ENCODE measurements around the gene CLOCK. TPM values are rescaled to one million over a fixed set of nuclear protein-coding genes. Genes with fewer than 3 reads are reported as not detected.
"Not testable (repeated sequence)": the region's sequence is repeated elsewhere in the genome, so short reads cannot be mapped to it uniquely, and the experiment has no call there.

CLOCK gene, protein sequence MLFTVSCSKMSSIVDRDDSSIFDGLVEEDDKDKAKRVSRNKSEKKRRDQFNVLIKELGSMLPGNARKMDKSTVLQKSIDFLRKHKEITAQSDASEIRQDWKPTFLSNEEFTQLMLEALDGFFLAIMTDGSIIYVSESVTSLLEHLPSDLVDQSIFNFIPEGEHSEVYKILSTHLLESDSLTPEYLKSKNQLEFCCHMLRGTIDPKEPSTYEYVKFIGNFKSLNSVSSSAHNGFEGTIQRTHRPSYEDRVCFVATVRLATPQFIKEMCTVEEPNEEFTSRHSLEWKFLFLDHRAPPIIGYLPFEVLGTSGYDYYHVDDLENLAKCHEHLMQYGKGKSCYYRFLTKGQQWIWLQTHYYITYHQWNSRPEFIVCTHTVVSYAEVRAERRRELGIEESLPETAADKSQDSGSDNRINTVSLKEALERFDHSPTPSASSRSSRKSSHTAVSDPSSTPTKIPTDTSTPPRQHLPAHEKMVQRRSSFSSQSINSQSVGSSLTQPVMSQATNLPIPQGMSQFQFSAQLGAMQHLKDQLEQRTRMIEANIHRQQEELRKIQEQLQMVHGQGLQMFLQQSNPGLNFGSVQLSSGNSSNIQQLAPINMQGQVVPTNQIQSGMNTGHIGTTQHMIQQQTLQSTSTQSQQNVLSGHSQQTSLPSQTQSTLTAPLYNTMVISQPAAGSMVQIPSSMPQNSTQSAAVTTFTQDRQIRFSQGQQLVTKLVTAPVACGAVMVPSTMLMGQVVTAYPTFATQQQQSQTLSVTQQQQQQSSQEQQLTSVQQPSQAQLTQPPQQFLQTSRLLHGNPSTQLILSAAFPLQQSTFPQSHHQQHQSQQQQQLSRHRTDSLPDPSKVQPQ
- 8.2 TPM for total RNA-seq

- Histone ChIP-seq H3K4me3 (ENCODE audit: low read length) (peak within 1 kb of the TSS; percentile 69), H3K4me1 (ENCODE audit: insufficient read depth, low read length) (peaks cover 16% of the 10 kb centered on the region), H3K27me3 (ENCODE audit: insufficient read depth, low read length) (peaks cover 4% of the 10 kb centered on the region)
These were observed at the start of gene CLOCK for GRCh38 chr4:55546756-55547465. Gene CLOCK (minus strand): TSS chr4:55546909. CDS start chr4:55482785, 64,124 bp downstream.

DNA sequence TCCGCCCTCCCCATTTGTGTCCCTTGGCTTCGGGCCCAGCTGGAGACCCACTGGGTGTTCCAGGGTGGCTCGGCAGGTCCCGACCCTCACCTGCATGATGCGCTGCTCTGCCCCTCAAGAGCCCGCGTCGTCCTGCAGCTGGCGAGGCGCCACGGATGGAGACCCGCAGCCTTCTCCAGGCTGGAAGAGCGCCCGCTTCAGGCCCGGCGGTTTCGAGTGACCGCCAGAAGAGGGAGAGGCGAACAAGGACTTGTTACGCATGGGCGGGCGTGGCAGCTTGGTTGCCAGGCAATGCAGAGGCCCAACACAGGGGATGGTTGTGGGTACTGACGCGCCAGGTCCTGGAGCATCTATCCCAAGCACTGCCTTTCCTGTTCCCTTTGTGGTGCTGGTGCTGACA, 45.3 kb upstream of the CLOCK start, which contains the start of gene PDCL2:
PDCL2 (minus strand) TSS at position 232 of the 400 bp plus-strand sequence; CDS start at position 96, 136 bp downstream.
- no peak within 1 kb of the TSS for H3K4me3 ChIP-seq (ENCODE audit: low read length)

More at GRCh38 chr4:55546756-55547465, at the start of gene CLOCK:
- no peaks in the 10 kb centered on the region for H3K9me3 ChIP-seq (ENCODE audit: low read depth, low read length)

GRCh38 chr4:55588160-55588559, 41.5 kb upstream of the CLOCK start:
- Histone ChIP-seq H3K4me1 (ENCODE audit: insufficient read depth, low read length) (no peaks in the 10 kb centered on the region), H3K4me3 (ENCODE audit: low read length) (no peak overlapping the region), H3K9me3 (ENCODE audit: low read depth, low read length) (no peaks in the 10 kb centered on the region), H3K27me3 (ENCODE audit: insufficient read depth, low read length) (peaks cover 4% of the 10 kb centered on the region)

More for the DNA sequence above, 45.3 kb upstream of the CLOCK start, which contains the start of gene PDCL2:
- no peaks in the 10 kb centered on the region for H3K4me1 ChIP-seq (ENCODE audit: insufficient read depth, low read length)
- peaks cover 4% of the 10 kb centered on the region for H3K27me3 ChIP-seq (ENCODE audit: insufficient read depth, low read length)
- H3K9me3 ChIP-seq (ENCODE audit: low read depth, low read length), result no peaks in the 10 kb centered on the region

GRCh38 chr4:55582773-55583172, 36.1 kb upstream of the CLOCK start:
- not testable (repeated sequence) for H3K4me1 ChIP-seq (ENCODE audit: insufficient read depth, low read length); H3K4me3 ChIP-seq (ENCODE audit: low read length); H3K9me3 ChIP-seq (ENCODE audit: low read depth, low read length); H3K27me3 ChIP-seq (ENCODE audit: insufficient read depth, low read length)

DNA sequence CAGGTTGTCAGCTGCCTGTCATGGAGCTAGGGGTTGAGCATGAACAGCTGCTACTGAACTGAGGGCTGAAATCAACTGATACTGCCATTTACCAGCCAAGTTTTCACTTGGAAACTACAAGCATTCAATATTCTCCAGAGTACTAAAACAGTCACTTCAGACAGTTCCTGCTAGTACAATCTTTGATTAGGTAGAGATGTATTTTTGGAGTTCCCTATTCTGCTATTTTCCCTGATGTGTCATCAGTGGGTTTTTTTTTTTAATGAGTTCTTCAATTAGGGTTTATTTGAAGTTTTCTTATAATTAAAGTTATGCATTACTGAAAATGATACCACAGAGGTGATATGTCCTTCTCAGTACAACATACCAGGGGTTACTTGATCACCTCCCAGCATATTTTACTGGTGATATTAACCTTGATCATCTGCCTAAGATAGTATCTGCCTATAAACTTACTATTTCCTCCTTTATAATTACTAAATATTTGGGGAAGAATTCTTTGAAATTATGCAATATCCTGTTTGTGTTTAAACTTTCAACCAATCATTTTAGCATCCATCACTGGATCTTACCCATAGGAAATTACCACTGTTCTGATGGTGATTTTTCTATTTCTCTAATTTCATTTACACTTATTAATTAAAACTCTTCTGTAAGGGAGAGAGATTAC, 31.8 kb upstream of the CLOCK start:
- H3K9me3 ChIP-seq (ENCODE audit: low read depth, low read length), result peaks cover 13% of the 10 kb centered on the region
- H3K27me3 ChIP-seq (ENCODE audit: insufficient read depth, low read length), result no peaks in the 10 kb centered on the region
- no peaks in the 10 kb centered on the region for H3K4me1 ChIP-seq (ENCODE audit: insufficient read depth, low read length)
- no peak overlapping the region for H3K4me3 ChIP-seq (ENCODE audit: low read length)

DNA sequence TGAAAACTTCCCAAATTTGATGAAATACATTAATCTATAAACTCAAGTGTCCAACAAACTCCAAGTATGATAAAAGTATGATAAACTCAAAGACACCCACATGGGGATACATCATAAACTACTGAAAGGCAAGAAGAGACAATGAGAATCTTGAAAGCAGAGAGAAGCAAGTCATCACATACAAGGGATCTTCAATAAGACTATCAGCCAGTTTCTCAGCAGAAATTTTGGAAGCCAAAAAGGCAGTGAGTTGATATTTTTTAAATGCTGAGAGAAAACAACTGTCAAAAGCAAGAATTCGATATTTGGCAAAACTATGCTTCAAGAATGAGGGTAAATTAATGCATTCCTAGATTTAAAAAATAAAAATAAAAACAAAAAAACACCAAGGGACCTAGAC, 28.8 kb upstream of the CLOCK start:
- no peak overlapping the region for H3K4me3 ChIP-seq (ENCODE audit: low read length)

DNA sequence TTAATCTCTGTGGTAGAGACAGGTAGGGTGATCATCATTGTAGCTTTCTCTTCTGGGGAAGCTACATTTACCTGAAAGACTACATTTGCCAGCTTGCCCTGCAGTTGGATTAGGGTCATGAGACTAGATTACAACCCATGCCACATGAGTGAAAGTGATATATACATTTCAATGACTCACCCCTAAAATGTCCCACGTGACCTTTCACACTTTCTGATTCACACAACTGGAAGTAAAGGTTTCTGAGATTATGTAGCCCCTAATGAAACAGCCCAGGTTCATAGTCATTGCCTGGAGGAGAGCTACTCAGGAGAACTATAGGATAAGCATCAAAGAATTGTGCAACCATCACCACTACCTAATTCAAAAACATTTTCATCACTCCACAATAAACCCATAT, 27.5 kb upstream of the CLOCK start:
- no peaks in the 10 kb centered on the region for H3K27me3 ChIP-seq (ENCODE audit: insufficient read depth, low read length)
- peaks cover 13% of the 10 kb centered on the region for H3K9me3 ChIP-seq (ENCODE audit: low read depth, low read length)
- H3K4me1 ChIP-seq (ENCODE audit: insufficient read depth, low read length), result no peaks in the 10 kb centered on the region
- no peak overlapping the region for H3K4me3 ChIP-seq (ENCODE audit: low read length)

More for the DNA sequence above, 28.8 kb upstream of the CLOCK start:
- Histone ChIP-seq H3K4me1 (ENCODE audit: insufficient read depth, low read length) (no peaks in the 10 kb centered on the region), H3K27me3 (ENCODE audit: insufficient read depth, low read length) (no peaks in the 10 kb centered on the region), H3K9me3 (ENCODE audit: low read depth, low read length) (peaks cover 13% of the 10 kb centered on the region)

GRCh38 chr4:55571806-55572205, 25.1 kb upstream of the CLOCK start:
- Histone ChIP-seq H3K4me3 (ENCODE audit: low read length) (no peak overlapping the region), H3K27me3 (ENCODE audit: insufficient read depth, low read length) (no peaks in the 10 kb centered on the region), H3K4me1 (ENCODE audit: insufficient read depth, low read length) (no peaks in the 10 kb centered on the region), H3K9me3 (ENCODE audit: low read depth, low read length) (peaks cover 13% of the 10 kb centered on the region)

DNA sequence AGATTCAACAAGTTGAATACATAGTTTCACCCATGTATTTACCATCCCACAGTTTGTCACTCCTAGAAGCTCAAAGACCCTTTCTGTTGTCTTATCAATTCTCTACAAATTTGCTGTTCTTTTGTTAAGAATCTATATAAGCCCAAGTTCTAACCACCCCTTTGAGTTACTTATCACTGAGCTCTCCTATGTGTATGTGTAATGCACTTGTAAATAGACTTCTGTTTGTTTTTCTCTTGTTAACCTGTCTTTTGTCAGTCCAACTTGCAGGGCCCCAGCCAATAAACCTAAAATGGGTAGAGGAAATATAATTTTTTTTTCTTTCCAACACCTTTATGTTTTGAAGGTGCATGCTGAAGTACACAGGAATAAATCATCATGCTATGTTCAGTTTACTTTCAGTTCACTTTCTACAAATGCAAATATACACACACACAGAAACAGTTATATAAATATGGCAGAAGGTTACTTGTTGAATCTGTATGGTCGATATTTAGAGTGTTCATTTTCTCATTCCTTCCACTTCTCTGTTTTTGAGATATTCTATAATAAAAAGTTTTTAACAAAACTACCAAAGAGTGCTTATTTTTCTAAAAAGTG, 22.3 kb upstream of the CLOCK start:
- no peaks in the 10 kb centered on the region for H3K4me1 ChIP-seq (ENCODE audit: insufficient read depth, low read length)
- no peak overlapping the region for H3K4me3 ChIP-seq (ENCODE audit: low read length)
- H3K9me3 ChIP-seq (ENCODE audit: low read depth, low read length), result no peaks in the 10 kb centered on the region
- no peaks in the 10 kb centered on the region for H3K27me3 ChIP-seq (ENCODE audit: insufficient read depth, low read length)

DNA sequence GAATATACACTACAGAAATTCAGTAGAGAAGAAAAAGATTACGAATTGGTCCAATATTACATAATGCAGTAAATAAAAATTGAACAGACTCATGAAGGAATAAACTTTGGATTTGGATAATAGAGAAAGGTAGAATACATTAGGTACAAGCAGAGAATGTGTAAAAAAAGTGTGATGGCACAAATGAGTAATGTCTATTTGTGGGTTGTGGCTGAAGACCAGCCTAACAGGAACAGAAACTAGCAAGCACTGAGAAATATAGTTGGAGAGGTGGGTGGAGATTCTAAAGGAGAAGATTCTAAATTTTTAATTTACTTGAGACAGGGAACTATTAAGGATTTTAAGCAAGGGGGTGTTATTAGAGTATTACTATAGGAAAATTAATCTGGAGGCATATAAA, 15.2 kb upstream of the CLOCK start:
- H3K9me3 ChIP-seq (ENCODE audit: low read depth, low read length), result no peaks in the 10 kb centered on the region

DNA sequence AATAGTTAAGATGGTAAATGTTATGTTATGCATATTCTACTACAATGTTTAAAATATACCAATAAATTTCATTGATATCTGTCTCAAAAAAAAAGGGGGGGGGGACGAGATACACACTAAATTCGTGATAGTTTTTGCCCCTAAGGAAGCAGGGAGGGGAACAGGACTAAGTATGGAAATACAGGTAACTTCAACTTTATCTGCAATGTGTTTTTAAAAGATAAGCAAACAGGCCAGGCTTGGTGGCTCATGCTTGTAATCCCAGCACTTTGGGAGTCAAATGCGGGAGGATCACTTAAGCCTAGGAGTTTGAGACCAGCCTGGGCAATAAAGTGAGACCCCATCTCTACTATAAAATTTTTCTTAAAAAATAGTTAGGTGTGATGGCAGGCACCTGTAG, 13.4 kb upstream of the CLOCK start:
- H3K4me1 ChIP-seq (ENCODE audit: insufficient read depth, low read length), result no peaks in the 10 kb centered on the region
- no peak overlapping the region for H3K4me3 ChIP-seq (ENCODE audit: low read length)
- no peaks in the 10 kb centered on the region for H3K9me3 ChIP-seq (ENCODE audit: low read depth, low read length)
- H3K27me3 ChIP-seq (ENCODE audit: insufficient read depth, low read length), result no peaks in the 10 kb centered on the region

More for the DNA sequence above, 15.2 kb upstream of the CLOCK start:
- Histone ChIP-seq H3K4me3 (ENCODE audit: low read length) (no peak overlapping the region), H3K27me3 (ENCODE audit: insufficient read depth, low read length) (no peaks in the 10 kb centered on the region), H3K4me1 (ENCODE audit: insufficient read depth, low read length) (no peaks in the 10 kb centered on the region)

- no peaks in the 10 kb centered on the region for H3K4me1 ChIP-seq (ENCODE audit: insufficient read depth, low read length)
- no peaks in the 10 kb centered on the region for H3K9me3 ChIP-seq (ENCODE audit: low read depth, low read length)
- no peak overlapping the region for H3K4me3 ChIP-seq (ENCODE audit: low read length)
- H3K27me3 ChIP-seq (ENCODE audit: insufficient read depth, low read length), result no peaks in the 10 kb centered on the region
These were observed 7.8 kb upstream of the CLOCK start for GRCh38 chr4:55554453-55555030.

- H3K27me3 ChIP-seq (ENCODE audit: insufficient read depth, low read length), result no peaks in the 10 kb centered on the region
- no peaks in the 10 kb centered on the region for H3K9me3 ChIP-seq (ENCODE audit: low read depth, low read length)
- no peak overlapping the region for H3K4me3 ChIP-seq (ENCODE audit: low read length)
- no peaks in the 10 kb centered on the region for H3K4me1 ChIP-seq (ENCODE audit: insufficient read depth, low read length)
These were observed 6.9 kb upstream of the CLOCK start for GRCh38 chr4:55553441-55554201.

Data from mononuclear cell (primary cell).